HFFc6 (cell line): ENCODE data around the gene VIL1. TPM values are rescaled to one million over a fixed set of nuclear protein-coding genes. Genes with fewer than 3 reads are reported as not detected.

ENCODE experiments used
- DNase-seq: peaks from one replicate; pipeline ENCODE4 v3.0.0-alpha.2; 2018
- H3K27ac Mint-ChIP-seq: 2 replicates; pipeline ENCODE4 v1.8.0; 2020; ENCODE audit warnings: mild to moderate bottlenecking, mixed read lengths
- H3K27me3 Mint-ChIP-seq: 2 replicates; pipeline ENCODE4 v1.8.0; 2021; ENCODE audit warnings: mild to moderate bottlenecking, moderate library complexity, mixed read lengths; ENCODE audit not compliant: insufficient read depth
- H3K36me3 Mint-ChIP-seq: 2 replicates; pipeline ENCODE4 v1.8.0; 2021; ENCODE audit warnings: low read depth, mixed read lengths
- H3K4me1 Mint-ChIP-seq: 2 replicates; pipeline ENCODE4 v1.8.0; 2020; ENCODE audit warnings: low read depth, mixed read lengths
- H3K4me3 Mint-ChIP-seq: 2 replicates; pipeline ENCODE4 v1.8.0; 2020; ENCODE audit warnings: mild to moderate bottlenecking, moderate library complexity, mixed read lengths
- H3K9me3 Mint-ChIP-seq: 2 replicates; pipeline ENCODE4 v1.8.0; 2020; ENCODE audit warnings: mild to moderate bottlenecking, mixed read lengths
- CTCF ChIP-seq: fragments of 200-600 bp; sonication (generic); IDR thresholded peaks from 2 replicates; pipeline ENCODE4 v1.5.0; 2021; ENCODE audit warnings: antibody characterized with exemption, mild to moderate bottlenecking
- total RNA-seq, 6 experiments: library from RNA; stranded (reverse); fragmentation: NEBNext Ultra II Directional; extraction: Animal tissue kit (Norgen Biotek cat#: 25700); gene quantifications; 2 replicates in 1 of 6; 3 replicates in 5 of 6; pipeline ENCODE4 v1.2.3, GENCODE V29; 2021

VIL1 gene
- total RNA-seq, 6 experiments from 2014 or later: not detected

- no peak for TF ChIP-seq CTCF
- no peak overlapping the region for H3K4me3 Mint-ChIP-seq
- H3K27me3 Mint-ChIP-seq: peaks cover 15% of the 10 kb centered on the region
Observed at GRCh38 chr2:218418321-218418716, 604 bp upstream of the VIL1 start.

GRCh38 chr2:218419630-218420216 lies 800 bp downstream of the VIL1 start:
- TF ChIP-seq CTCF: no peak
- DNase-seq: no peak
- Mint-ChIP-seq H3K27ac (no peak overlapping the region), H3K36me3 (no peaks in the 10 kb centered on the region), H3K27me3 (peaks cover 18% of the 10 kb centered on the region), H3K4me1 (no peaks in the 10 kb centered on the region), H3K9me3 (no peaks in the 10 kb centered on the region), H3K4me3 (no peak overlapping the region)

More at GRCh38 chr2:218418321-218418716, 604 bp upstream of the VIL1 start:
- Mint-ChIP-seq H3K27ac (no peak overlapping the region), H3K4me1 (no peaks in the 10 kb centered on the region), H3K9me3 (no peaks in the 10 kb centered on the region), H3K36me3 (no peaks in the 10 kb centered on the region)
- DNase-seq: no peak

DNA sequence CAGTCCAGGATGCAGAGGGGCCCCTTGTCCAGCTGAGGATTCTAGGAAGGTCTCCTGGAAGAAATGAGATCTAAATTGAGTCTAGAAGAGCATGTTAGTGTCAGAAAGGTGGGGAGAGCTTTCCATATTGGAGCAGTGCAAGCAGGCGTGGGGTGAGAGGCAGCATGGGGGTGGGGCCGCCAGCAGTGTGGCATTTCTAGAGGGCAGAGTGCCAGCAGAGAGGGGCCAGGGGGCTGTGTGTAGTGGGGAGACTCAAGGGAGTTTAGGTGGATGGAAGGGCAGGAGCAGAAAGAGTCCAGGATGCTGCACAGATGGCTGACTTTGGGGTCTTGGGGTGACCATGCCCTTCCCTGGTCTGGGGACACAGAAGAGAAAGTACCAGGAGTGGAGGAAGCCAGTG lies 2.1 kb downstream of the VIL1 start:
- H3K27ac Mint-ChIP-seq: no peak overlapping the region
- no peak for TF ChIP-seq CTCF

DNA sequence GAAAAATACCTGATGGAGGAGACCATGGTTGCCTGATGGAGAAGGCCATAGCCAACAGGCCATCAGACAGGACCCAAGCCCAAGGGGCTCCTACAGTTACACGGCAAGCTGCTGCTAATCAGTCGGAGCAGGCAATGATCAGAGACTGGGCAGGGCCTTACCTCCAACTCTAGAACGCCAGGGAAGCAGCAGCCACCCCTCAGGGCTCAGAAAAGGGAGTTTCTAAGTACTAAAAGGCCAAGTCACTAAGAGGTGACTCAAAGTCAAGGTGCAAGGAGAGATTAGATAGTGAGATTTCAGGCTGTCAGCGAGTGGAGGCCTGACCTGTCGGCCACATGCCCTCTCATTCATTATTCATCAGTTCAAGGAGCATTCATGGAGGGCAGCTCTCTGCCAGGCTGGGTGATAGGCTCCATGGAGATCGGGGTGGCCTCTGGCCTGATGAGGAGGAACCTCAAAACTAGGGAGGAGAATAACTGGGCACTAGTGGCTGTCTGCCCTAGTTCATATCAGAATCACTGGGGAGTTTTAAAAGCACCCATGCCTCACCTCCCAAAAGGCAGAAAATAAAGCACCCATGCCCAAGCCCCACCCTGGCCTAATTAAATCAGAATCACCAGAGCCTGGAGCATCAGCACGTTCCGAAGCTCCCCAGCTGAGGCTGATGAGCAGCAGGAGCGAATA lies 3.6 kb downstream of the VIL1 start:
- Mint-ChIP-seq H3K36me3 (no peaks in the 10 kb centered on the region), H3K27ac (no peak overlapping the region), H3K4me3 (no peak overlapping the region), H3K9me3 (no peaks in the 10 kb centered on the region), H3K4me1 (no peaks in the 10 kb centered on the region), H3K27me3 (peaks cover 30% of the 10 kb centered on the region)
- TF ChIP-seq CTCF: no peak
- DNase-seq: no peak

More for the DNA sequence above, 2.1 kb downstream of the VIL1 start:
- Mint-ChIP-seq H3K4me3 (no peak overlapping the region), H3K4me1 (no peaks in the 10 kb centered on the region), H3K9me3 (no peaks in the 10 kb centered on the region), H3K36me3 (no peaks in the 10 kb centered on the region), H3K27me3 (peaks cover 21% of the 10 kb centered on the region)
- DNase-seq: no peak

GRCh38 chr2:218423584-218423983 lies 4.7 kb downstream of the VIL1 start:
- no peak for TF ChIP-seq CTCF
- Mint-ChIP-seq H3K9me3 (no peaks in the 10 kb centered on the region), H3K36me3 (no peaks in the 10 kb centered on the region), H3K4me3 (no peak overlapping the region), H3K4me1 (no peaks in the 10 kb centered on the region), H3K27ac (no peak overlapping the region), H3K27me3 (peaks cover 27% of the 10 kb centered on the region)
- no peak for DNase-seq
